HG03442 (cell line): Measurements from ENCODE around the gene RPL22.

Experiments used
- ATAC-seq: cut with Tn5 transposase; IDR thresholded peaks from one replicate; pipeline ENCODE4 v1.9.1; 2021; ENCODE audit warnings: mild to moderate bottlenecking, moderate library complexity; ENCODE audit not compliant: unreplicated experiment

Gene RPL22

GRCh38 chr1:6199298-6200187 is at the start of gene RPL22:
Gene RPL22 (minus strand): TSS chr1:6199595. CDS start chr1:6199573, 22 bp downstream.
- peak; percentile 96 for ATAC-seq

GRCh38 chr1:6248161-6248776 is 48.9 kb upstream of the RPL22 start:
- ATAC-seq: no peak

- ATAC-seq: no peak
These were observed 48.3 kb upstream of the RPL22 start for GRCh38 chr1:6247651-6248050.

GRCh38 chr1:6246497-6247467 is 47.4 kb upstream of the RPL22 start:
- ATAC-seq: no peak

- no peak for ATAC-seq
These were observed 46.6 kb upstream of the RPL22 start for GRCh38 chr1:6245869-6246496.

GRCh38 chr1:6245086-6245868 is 45.9 kb upstream of the RPL22 start:
- peak; percentile 49 for ATAC-seq

GRCh38 chr1:6244401-6245049 is 45.1 kb upstream of the RPL22 start:
- ATAC-seq: no peak

- no peak for ATAC-seq
These were observed 44.6 kb upstream of the RPL22 start, which contains the start of gene HES3 for GRCh38 chr1:6243993-6244392. Gene HES3 (plus strand): TSS chr1:6244179. CDS start chr1:6244366, 187 bp downstream.

GRCh38 chr1:6243053-6243834 is 43.8 kb upstream of the RPL22 start:
- ATAC-seq: no peak

- no peak for ATAC-seq
These were observed 42.7 kb upstream of the RPL22 start for GRCh38 chr1:6241887-6242740.

- no peak for ATAC-seq
These were observed 41.9 kb upstream of the RPL22 start for GRCh38 chr1:6241107-6241886.

GRCh38 chr1:6239950-6240768 is 40.8 kb upstream of the RPL22 start:
- ATAC-seq: no peak

GRCh38 chr1:6239213-6239752 is 39.9 kb upstream of the RPL22 start:
- no peak for ATAC-seq

- ATAC-seq: no peak
These were observed 37.7 kb upstream of the RPL22 start for GRCh38 chr1:6237093-6237492.

GRCh38 chr1:6235296-6235677 is 35.9 kb upstream of the RPL22 start:
- ATAC-seq: peak; percentile 7
